Liver (tissue), 3 donors: ENCODE results near the gene SMYD3.

Experiments used
- EGR1 ChIP-seq, 2 donors: IDR thresholded peaks; 2 replicates each; pipeline ENCODE4 v1.6.1; 2016 to 2018; ENCODE audit warnings: antibody characterized with exemption in 2 of 2, low read depth in 2 of 2
- HNF4A ChIP-seq, 2 donors: conservative IDR thresholded peaks; 2 replicates each; pipeline ENCODE4 v1.6.1; 2016; ENCODE audit warnings: antibody characterized with exemption in 2 of 2, mild to moderate bottlenecking in 2 of 2
- JUND ChIP-seq, 2 donors: IDR thresholded peaks; 2 replicates each; pipeline ENCODE4 v1.6.1; 2016; ENCODE audit warnings: antibody characterized with exemption in 2 of 2
- RAD21 ChIP-seq, 2 donors: IDR thresholded peaks; 2 replicates each; pipeline ENCODE4 v1.6.1; 2016; ENCODE audit warnings: antibody characterized with exemption in 2 of 2, mild to moderate bottlenecking in 2 of 2
- SP1 ChIP-seq: IDR thresholded peaks from 2 replicates; pipeline ENCODE4 v1.6.1; 2018; ENCODE audit warnings: antibody characterized with exemption, mild to moderate bottlenecking
- TAF1 ChIP-seq: conservative IDR thresholded peaks from 2 replicates; pipeline ENCODE4 v1.6.1; 2016; ENCODE audit warnings: antibody characterized with exemption, mild to moderate bottlenecking
- YY1 ChIP-seq: IDR thresholded peaks from 2 replicates; pipeline ENCODE4 v1.6.1; 2016; ENCODE audit warnings: antibody characterized with exemption, mild to moderate bottlenecking
- TF ChIP-seq, protein P1 (sequence below): fragments of 150-350 bp; IDR thresholded peaks from 2 replicates; pipeline ENCODE4 v1.5.1; 2017; ENCODE audit warnings: improper control_type of control experiment, low read depth, low read length; ENCODE audit not compliant: missing input control
- TF ChIP-seq, protein P2 (sequence below): IDR thresholded peaks from 2 replicates; pipeline ENCODE4 v1.6.1; 2016; ENCODE audit warnings: antibody characterized with exemption, mild to moderate bottlenecking
- TF ChIP-seq, protein P3 (sequence below): IDR thresholded peaks from 2 replicates; pipeline ENCODE4 v1.6.1; 2016; ENCODE audit warnings: antibody characterized with exemption
- donor health status: healthy.
- donor health status: healthy.

DNA sequence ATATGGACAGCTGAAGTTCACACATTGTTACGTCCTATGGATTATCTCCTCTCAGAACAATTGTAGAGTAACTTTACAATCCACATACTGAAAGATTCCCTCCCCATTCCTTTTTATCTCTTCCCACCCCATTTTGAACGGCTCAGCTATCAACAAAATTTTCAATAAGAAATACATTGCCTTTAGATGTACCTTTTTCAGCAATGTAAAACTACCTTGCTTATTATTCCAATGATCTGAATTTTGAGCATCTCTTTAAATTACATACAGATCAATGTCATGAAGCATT is 503.7 kb downstream of the SMYD3 start:
- TF ChIP-seq, protein P1, sequence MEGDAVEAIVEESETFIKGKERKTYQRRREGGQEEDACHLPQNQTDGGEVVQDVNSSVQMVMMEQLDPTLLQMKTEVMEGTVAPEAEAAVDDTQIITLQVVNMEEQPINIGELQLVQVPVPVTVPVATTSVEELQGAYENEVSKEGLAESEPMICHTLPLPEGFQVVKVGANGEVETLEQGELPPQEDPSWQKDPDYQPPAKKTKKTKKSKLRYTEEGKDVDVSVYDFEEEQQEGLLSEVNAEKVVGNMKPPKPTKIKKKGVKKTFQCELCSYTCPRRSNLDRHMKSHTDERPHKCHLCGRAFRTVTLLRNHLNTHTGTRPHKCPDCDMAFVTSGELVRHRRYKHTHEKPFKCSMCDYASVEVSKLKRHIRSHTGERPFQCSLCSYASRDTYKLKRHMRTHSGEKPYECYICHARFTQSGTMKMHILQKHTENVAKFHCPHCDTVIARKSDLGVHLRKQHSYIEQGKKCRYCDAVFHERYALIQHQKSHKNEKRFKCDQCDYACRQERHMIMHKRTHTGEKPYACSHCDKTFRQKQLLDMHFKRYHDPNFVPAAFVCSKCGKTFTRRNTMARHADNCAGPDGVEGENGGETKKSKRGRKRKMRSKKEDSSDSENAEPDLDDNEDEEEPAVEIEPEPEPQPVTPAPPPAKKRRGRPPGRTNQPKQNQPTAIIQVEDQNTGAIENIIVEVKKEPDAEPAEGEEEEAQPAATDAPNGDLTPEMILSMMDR = no peak
- TF ChIP-seq EGR1 (IDR thresholded peaks at IDR 0.05; ENCODE audit: low read depth in 2 of 2) = no peak
- TF ChIP-seq RAD21 (IDR thresholded peaks at IDR 0.05) = no peak
- TF ChIP-seq HNF4A (conservative IDR thresholded peaks at IDR 0.05) = no peak
- TF ChIP-seq, protein P2, sequence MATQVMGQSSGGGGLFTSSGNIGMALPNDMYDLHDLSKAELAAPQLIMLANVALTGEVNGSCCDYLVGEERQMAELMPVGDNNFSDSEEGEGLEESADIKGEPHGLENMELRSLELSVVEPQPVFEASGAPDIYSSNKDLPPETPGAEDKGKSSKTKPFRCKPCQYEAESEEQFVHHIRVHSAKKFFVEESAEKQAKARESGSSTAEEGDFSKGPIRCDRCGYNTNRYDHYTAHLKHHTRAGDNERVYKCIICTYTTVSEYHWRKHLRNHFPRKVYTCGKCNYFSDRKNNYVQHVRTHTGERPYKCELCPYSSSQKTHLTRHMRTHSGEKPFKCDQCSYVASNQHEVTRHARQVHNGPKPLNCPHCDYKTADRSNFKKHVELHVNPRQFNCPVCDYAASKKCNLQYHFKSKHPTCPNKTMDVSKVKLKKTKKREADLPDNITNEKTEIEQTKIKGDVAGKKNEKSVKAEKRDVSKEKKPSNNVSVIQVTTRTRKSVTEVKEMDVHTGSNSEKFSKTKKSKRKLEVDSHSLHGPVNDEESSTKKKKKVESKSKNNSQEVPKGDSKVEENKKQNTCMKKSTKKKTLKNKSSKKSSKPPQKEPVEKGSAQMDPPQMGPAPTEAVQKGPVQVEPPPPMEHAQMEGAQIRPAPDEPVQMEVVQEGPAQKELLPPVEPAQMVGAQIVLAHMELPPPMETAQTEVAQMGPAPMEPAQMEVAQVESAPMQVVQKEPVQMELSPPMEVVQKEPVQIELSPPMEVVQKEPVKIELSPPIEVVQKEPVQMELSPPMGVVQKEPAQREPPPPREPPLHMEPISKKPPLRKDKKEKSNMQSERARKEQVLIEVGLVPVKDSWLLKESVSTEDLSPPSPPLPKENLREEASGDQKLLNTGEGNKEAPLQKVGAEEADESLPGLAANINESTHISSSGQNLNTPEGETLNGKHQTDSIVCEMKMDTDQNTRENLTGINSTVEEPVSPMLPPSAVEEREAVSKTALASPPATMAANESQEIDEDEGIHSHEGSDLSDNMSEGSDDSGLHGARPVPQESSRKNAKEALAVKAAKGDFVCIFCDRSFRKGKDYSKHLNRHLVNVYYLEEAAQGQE = no peak
- no peak for TF ChIP-seq TAF1
- TF ChIP-seq, protein P3, sequence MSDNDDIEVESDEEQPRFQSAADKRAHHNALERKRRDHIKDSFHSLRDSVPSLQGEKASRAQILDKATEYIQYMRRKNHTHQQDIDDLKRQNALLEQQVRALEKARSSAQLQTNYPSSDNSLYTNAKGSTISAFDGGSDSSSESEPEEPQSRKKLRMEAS = no peak
- TF ChIP-seq SP1 = no peak
- no peak for TF ChIP-seq JUND (IDR thresholded peaks at IDR 0.05)
- TF ChIP-seq YY1 = no peak
